Activated CD8-positive, alpha-beta memory T cell treated with anti-CD3 and anti-CD28 coated beads for 36 hours (primary cell): ENCODE data around the gene CPNE2. TPM values are rescaled to one million over a fixed set of nuclear protein-coding genes. Genes with fewer than 3 reads are reported as not detected.
"Not testable (repeated sequence)": the region's sequence is repeated elsewhere in the genome, so short reads cannot be mapped to it uniquely, and the experiment has no call there.

Source experiments
- CTCF ChIA-PET: fragments of 350-600 bp; sonication (Branson Sonifier 250); formaldehyde crosslinking; loops from one replicate; lab custom pipeline; 2021; ENCODE audit warnings: antibody characterized with exemption; lab: Charles Lee
- POLR2A ChIA-PET: fragments of 350-600 bp; sonication (Branson Sonifier 250); formaldehyde crosslinking; loops from one replicate; lab custom pipeline; 2021; ENCODE audit warnings: antibody characterized with exemption; lab: Charles Lee
- total RNA-seq, 2 experiments: library from RNA; stranded (reverse); gene quantifications; one replicate each; pipeline ENCODE4 v1.2.3, GENCODE V29; 2021

CPNE2 gene
- 1 to 10 TPM; 4.8 to 7.1 TPM for total RNA-seq

DNA sequence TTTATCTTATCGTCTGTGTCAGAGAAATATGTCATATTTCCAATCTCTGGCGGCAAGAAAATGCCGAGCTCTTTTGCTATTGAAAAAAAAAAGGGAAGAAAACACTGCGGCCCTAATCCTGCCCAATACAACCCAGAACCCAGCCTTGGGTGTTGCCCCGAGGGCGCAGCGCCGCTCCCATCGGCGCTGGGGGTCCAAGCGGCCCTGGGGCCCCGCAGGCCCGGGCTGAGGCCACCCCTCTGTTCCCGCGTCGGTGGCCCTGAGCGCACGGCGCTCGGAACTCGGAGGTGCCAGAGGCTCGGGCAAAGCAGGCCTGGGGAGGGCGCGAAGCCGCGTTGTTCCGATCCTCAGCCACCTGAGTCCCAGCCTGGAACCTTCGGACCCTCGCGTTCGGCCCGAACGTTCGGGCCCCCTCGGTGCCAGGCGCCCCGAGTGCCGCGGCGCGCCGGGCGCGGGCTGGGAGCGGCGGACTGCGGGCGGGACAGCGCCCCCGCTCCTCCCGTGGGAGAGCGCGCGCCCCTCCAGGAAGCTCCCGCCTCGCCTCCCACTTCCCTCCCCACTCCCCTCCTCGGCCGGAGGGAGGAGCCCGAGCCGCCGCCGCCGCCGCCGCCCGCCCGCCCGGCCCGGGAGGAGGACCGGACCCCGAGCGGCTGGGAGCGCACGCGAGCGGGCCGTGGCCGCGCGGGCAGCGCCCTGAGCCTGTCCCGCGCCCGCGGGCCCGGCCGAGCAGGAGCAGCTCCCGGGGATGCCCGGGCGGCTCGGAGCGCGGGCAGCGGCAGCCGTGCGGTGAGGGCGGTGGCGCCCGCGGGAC, at the start of gene CPNE2:
CPNE2 (plus strand) TSS at position 609 of the 811 bp plus-strand sequence. CDS start 18,160 bp downstream, outside the sequence.
- CTCF ChIA-PET: interaction anchor here (0.9 to 2.4 kb wide), 13 partner anchors 9 to 233 kb away, joined by 3 to 21 read pairs (median 4); no protein-coding TSS in a partner anchor

GRCh38 chr16:57043248-57043647, 49.1 kb upstream of the CPNE2 start:
- ChIA-PET POLR2A (no interaction called here), CTCF (interaction anchor here (0.6 to 2.3 kb wide), 3 partner anchors 44 to 112 kb away, joined by 3 to 11 read pairs (median 3); no protein-coding TSS in a partner anchor)

More for the DNA sequence above, at the start of gene CPNE2:
- POLR2A ChIA-PET: interaction anchor here (0.6 to 1.8 kb wide), 2 partner anchors 48 to 93 kb away, joined by 5 read pairs; partner anchors contain the start of genes PSME3IP1 and RSPRY1

GRCh38 chr16:57044931-57045693, 47.3 kb upstream of the CPNE2 start:
- ChIA-PET POLR2A (no interaction called here), CTCF (interaction anchor here (1.0 to 3.1 kb wide), 8 partner anchors 17 to 84 kb away, joined by 3 to 21 read pairs (median 4); partner anchors contain the start of gene CETP)

GRCh38 chr16:57045694-57046381, 46.5 kb upstream of the CPNE2 start:
- POLR2A ChIA-PET: no interaction called here
- CTCF ChIA-PET: interaction anchor here (0.8 to 3.1 kb wide), 9 partner anchors 16 to 85 kb away, joined by 3 to 21 read pairs (median 3); partner anchors contain the start of gene CETP

DNA sequence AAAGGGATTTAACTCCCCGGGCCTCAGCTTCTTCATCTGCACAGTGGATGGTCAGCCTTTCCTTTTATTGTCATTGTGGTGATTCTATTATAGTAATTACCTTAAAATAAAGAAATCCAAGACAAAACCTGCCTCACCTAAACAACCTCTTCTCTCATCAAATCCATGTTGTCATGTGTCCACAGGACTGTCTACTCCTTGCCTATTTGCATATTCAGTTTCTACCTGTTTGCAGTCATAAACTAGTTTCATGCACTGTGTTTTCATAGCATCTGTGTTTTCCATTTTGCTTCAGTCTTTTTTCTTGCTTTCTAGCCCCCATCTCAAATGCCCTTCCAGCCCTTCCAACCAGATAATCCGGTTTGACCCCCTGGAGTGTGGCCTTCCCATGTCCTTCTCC, 44.3 kb upstream of the CPNE2 start:
- POLR2A ChIA-PET: no interaction called here
- CTCF ChIA-PET: interaction anchor here (3.1 kb wide), 1 partner anchor 84 kb away, joined by 21 read pairs; no protein-coding TSS in a partner anchor

DNA sequence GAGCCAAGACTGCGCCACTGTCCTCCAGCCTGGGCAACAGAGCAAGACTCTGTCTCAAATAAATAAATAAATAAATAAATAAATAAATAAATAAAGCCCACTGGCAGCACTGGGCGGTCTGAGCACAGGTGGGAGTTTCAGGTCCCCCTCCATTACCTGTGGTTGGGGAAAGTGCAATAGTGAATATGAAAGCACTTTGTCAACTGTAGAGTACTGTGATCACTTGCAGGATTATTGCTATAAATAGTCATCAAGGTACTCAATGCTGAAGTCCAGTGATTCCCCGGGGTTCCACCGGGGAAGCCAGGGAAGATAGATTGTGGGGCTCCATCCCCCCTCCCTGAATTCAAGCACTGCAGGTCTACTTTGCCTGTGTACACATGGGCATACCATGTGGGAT, 42.7 kb upstream of the CPNE2 start:
- CTCF ChIA-PET: interaction anchor here (0.6 kb wide), 1 partner anchor 86 kb away, joined by 3 read pairs; no protein-coding TSS in a partner anchor
- POLR2A ChIA-PET: no interaction called here

DNA sequence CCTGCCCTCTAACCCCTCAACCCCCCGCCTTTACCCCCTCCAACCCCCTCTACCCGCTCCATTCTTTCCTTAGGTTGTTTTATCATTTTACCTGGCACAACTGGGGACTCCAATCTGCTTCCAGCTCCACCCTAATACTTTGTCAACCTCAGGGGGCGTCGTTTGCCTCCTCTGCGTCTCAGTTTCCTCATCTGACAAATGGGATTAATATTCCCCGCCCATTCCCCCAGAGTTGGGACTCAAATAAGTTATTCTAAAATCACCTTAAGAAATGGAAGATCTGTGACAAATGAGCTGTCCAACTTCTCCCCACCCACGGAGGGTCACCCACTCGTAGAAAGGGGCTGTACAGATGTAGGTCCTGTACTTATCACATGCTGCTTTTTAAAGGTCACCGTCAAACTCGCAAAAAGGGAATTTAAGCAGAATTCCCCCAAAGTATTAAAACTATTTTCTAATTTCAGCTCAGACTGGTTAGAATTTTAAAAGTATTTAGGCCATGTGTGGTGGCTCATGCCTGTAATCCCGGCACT, 40.6 kb upstream of the CPNE2 start:
- POLR2A ChIA-PET: interaction anchor here (0.7 kb wide), 1 partner anchor 58 kb away, joined by 3 read pairs; no protein-coding TSS in a partner anchor
- CTCF ChIA-PET: interaction anchor here (0.6 to 2.4 kb wide), 3 partner anchors 87 to 734 kb away, joined by 3 to 12 read pairs (median 4); no protein-coding TSS in a partner anchor

DNA sequence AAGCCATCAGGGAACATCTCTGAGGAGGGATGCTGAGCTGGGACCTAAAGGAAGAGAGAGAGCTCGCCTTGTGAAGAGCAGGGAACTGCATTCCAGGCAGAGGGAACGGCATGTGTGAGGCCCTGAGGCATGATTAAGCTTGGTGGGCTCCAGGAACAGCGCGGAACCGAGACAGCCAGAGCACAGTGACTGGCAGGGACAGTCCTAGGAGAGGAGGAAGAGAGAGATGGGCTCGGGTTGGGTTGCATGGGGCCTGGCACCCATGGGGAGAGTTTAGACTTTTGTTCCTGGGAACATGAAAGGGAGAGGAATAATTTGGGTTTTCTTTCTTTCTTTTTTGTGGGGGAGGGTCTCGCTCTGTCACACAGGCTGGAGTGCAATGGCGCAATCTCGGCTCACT, 39.2 kb upstream of the CPNE2 start:
- ChIA-PET CTCF (interaction anchor here (1.4 kb wide), 1 partner anchor 101 kb away, joined by 3 read pairs; no protein-coding TSS in a partner anchor), POLR2A (no interaction called here)

- CTCF ChIA-PET: interaction anchor here (0.9 kb wide), 1 partner anchor 11 kb away, joined by 3 read pairs; no protein-coding TSS in a partner anchor
- POLR2A ChIA-PET: no interaction called here
Observed at GRCh38 chr16:57054338-57054737, 38.0 kb upstream of the CPNE2 start.

GRCh38 chr16:57054771-57055170, 37.6 kb upstream of the CPNE2 start:
- ChIA-PET CTCF (interaction anchor here (0.9 kb wide), 1 partner anchor 11 kb away, joined by 3 read pairs; no protein-coding TSS in a partner anchor), POLR2A (no interaction called here)

DNA sequence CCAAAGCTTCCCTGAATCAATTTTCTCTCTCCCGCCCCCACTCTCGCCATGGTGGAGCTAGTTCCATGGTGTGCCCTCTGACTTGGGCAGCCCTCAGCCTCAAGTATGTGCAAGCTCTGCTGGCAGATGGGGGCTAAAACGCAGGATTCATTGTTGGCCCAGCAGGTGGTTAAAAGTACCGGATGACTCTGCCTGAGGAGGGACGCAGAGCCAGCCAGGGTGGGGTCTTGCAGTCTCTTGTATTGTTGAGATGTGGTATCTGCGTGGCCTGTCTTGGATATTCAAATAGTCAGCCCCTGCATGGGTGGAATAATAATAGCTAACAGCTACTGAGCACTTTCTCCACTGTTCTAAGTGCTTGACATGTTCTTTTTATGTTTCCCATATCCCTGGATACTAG, 36.7 kb upstream of the CPNE2 start:
- ChIA-PET POLR2A (interaction anchor here (0.6 kb wide), 1 partner anchor 194 kb away, joined by 5 read pairs; no protein-coding TSS in a partner anchor), CTCF (interaction anchor here (0.9 to 1.6 kb wide), 2 partner anchors 29 to 92 kb away, joined by 3 to 4 read pairs; no protein-coding TSS in a partner anchor)

- ChIA-PET POLR2A (no interaction called here), CTCF (no interaction called here)
Observed at GRCh38 chr16:57058291-57058861, 34.0 kb upstream of the CPNE2 start.

- CTCF ChIA-PET: interaction anchor here (0.6 to 0.8 kb wide), 2 partner anchors 90 to 109 kb away, joined by 3 to 4 read pairs; no protein-coding TSS in a partner anchor
- POLR2A ChIA-PET: no interaction called here
Observed at GRCh38 chr16:57060323-57061083, 31.9 kb upstream of the CPNE2 start.

DNA sequence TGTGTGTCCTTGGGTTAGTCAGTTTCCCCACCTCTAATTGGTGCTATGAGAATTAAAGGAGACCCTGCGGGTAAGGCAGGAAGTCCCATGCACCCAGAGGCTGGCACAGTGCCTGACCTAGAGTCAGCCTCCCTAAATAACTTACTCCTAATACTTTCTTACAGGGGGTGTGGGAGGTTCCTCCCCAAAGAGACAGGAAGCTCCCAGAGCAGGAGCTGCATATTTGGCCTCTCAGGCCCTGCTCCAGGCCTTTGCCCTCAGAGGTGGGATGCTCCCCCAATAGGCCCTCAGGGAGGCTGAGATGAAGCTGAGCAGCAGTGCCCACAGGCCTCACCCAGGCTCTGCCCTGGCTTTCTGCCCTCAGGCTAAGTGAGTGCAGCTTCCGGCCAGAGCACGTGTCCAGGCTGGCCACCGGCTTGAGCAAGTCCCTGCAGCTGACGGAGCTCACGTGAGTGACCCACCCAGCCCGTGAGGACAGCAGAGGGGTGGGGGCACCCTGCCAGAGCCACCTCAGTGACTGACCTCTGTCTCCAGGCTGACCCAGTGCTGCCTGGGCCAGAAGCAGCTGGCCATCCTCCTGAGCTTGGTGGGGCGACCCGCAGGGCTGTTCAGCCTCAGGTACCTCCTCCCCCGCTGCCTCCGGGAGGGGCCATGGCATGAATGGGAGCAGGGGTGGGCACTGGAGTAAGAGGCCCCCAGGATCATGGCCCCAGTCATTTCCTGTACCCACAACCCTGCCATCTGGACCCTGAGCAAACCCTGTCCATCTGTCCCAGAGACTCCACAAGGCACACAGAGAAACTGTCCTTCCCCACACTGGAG, 31.1 kb upstream of the CPNE2 start:
- POLR2A ChIA-PET: interaction anchor here (1.3 kb wide), 1 partner anchor 72 kb away, joined by 4 read pairs; the partner anchor contains the start of gene NLRC5

DNA sequence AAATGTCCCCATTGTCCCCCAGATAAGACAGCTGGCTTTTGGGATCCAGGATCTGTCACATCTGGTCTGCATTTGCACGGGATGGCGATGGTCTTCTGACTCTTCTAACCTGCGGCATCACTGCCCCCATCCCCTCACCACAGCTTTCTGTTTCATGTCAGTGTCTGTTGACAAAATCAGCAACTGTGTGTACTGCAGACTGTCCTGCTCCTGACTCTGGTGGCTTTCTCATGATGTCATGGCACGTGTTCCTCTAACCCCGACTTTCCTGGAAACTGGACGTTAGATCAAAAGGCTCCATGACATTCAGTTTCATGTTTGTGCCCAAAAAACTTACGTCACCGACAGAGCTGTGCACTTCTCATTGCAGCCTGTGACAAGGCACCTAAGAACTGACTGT, 30.1 kb upstream of the CPNE2 start:
- POLR2A ChIA-PET: interaction anchor here (1.3 kb wide), 1 partner anchor 73 kb away, joined by 4 read pairs; the partner anchor contains the start of gene NLRC5
- CTCF ChIA-PET: interaction anchor here (1.2 kb wide), 1 partner anchor 17 kb away, joined by 3 read pairs; no protein-coding TSS in a partner anchor

More for the DNA sequence above, 31.1 kb upstream of the CPNE2 start:
- CTCF ChIA-PET: interaction anchor here (0.6 to 1.2 kb wide), 2 partner anchors 16 to 109 kb away, joined by 3 to 4 read pairs; no protein-coding TSS in a partner anchor

DNA sequence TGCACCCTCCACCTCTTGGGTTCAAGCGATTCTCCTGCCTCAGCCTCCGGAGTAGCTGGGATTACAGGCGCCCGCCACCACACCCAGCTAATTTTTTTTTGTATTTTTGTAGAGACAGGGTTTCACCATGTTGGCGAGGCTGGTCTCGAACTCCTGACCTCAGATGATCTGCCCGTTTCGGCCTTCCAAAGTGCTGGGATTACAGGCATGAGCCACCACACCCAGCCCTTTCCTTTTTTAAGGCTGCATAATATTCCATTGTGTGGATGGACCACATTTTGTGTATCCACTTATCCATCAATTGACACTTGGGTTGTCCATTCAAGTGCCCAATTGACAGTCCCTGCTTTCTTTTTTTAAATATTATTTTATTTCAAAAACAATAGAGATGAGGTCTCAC, 29.2 kb upstream of the CPNE2 start:
- CTCF ChIA-PET, POLR2A ChIA-PET: not testable (repeated sequence)
